Middle frontal gyrus (tissue), 1 donor: ENCODE data around the gene PLD3.
"Not testable (repeated sequence)": the region's sequence is repeated elsewhere in the genome, so short reads cannot be mapped to it uniquely, and the experiment has no call there.

Experiments used
- DNase-seq: peaks from one replicate; pipeline ENCODE4 v3.0.0-alpha.2; 2015; ENCODE audit warnings: low spot score; ENCODE audit errors: extremely low spot score

Gene PLD3

DNA sequence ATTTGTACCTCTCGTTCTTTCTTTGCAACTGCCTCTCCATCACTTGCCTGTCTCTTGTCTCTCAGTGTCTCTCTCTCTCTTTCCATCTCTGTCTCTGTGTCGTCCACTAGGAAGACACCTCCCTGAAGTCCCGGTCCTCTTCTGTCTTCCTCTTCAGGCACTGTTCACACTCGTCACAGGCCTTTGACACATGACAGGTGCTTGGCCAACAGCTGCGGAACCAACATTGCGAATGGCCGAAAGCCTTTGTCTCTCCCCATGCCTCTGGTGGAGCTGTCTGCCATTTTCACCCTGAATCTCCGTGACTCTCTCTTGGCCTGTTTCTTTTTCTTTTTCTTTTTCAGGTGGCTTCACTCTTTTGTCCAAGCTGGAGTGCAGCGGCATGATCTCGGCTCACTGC is 38.7 kb downstream of the PLD3 start:
- no peak for DNase-seq

- no peak for DNase-seq
Observed at GRCh38 chr19:40388481-40388880, 40.0 kb downstream of the PLD3 start.

DNA sequence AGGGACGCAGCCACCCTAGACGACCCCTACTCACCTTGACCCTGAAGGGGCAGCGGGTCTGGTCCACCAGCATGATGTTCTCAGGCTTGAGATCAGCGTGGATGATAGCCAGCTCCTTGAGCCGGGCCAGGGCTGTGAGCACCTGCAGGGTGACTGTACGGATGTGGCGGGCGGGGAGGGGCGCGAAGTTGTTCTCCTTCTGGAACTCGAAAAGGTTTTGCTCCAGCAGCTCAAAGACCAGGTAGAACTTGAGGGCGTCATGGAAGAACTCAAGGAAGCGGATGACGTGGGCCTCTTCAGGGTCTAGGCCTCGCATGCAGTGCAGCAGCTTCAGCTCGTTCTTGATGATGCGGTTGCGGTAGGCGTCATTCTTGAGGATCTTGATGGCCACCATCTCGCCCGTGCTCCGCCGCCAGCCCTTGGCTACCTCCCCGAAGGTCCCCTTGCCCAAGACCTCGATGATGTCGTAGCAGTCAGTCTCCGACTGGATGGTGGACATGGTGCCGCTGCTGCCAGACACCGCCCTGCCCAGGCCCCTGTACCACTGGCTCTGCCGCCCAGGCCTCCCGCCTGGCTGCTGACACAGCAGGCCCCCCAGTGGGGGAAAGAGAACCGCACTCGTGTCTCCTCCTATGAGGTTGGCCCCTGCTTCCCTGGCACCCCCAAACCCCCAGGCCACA is 41.0 kb downstream of the PLD3 start:
- DNase-seq = no peak

GRCh38 chr19:40390084-40390742 is 41.7 kb downstream of the PLD3 start, which contains the start of gene HIPK4:
Gene HIPK4 (minus strand): TSS chr19:40390181. CDS start chr19:40389902, 279 bp downstream.
- no peak for DNase-seq

DNA sequence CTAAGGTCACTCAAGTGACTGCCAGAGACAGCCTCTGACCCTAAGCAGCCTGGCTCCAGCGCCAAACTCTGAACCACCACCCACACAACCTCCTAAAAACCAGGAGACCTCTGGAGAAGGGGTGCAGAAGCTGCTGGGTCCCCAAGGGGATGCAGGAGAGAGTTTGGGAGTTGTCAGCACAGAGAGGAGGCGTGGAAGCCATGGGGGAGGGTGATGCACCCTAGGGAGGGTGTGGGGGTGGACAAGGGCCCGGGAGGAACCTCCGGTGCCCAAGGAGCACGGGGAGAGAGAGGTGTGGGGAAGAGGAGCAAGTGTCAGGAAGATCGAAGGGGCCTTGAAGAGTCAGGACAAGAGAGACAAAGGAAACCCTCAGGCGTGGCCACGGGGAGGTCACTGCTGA is 43.6 kb downstream of the PLD3 start:
- DNase-seq = no peak

DNA sequence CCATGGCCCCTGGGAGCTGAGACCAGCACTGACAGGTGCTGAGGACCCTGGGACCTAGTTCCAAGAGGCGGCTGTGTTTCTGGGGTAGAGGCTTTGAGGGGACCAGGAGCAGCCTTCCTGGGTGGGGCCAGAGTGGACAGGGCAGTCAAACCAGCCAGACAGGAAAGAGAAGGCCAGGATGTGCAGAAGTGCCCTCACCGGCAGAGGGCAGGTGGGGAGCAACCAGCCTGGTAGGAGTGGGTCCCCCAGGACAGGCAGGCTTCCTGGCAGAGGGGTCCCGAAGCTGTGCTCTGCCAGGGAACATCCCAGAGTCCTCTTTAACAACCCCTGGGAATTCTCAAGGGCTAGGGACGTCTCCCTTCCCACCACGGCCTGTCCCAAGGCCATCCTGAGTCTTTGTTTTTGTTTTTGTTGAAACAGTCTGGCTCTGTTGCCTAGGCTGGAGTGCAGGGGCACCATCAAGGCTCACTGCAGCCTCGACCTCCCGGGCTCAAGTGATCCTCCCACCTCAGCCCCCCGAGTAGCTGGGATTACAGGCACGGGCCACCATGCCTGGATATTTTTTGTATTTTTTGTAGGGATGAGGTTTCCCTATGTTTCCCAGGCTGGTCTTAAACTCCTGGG is 44.5 kb downstream of the PLD3 start:
- no peak for DNase-seq

GRCh38 chr19:40393894-40394815 is 45.7 kb downstream of the PLD3 start:
- no peak for DNase-seq

GRCh38 chr19:40394816-40395210 is 46.3 kb downstream of the PLD3 start:
- DNase-seq = no peak

DNA sequence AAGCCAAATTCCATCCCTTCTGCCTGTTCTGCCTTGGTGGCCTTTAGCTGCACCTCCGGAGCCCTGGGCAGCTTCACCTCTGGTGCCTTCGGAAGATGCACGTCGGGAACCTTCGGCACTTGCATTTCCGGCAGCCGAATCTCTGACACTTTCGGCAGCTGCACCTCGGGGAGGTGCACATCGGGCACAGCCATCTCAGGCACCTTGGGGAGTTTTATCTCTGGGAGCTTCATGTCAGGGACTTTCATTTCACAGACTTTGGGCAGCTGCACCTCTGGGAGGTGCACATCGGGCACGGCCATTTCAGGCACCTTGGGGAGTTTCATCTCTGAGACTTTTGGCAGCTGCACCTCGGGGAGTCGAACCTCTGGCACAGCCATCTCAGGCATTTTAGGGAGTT is 47.5 kb downstream of the PLD3 start:
- no peak for DNase-seq

- no peak for DNase-seq
Observed at GRCh38 chr19:40396886-40397567, 48.5 kb downstream of the PLD3 start.

DNA sequence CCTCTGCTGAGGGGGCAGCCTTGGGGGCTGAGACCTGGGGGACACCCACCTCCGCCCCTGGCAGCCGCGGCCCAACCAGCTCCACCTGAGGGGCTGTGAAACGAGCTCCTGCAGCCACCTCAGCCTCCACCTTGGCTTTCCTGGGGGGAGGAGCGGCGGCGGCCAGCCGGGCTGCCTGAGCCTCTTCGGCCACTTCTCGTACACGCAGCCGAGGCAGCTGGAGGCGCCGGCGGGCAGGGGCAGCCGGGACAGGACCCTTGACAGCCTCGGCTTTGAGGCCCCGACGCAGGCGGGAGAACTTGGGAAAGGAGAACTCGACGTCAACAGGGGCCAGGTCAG is 49.0 kb downstream of the PLD3 start:
- no peak for DNase-seq

GRCh38 chr19:40398417-40399131 is 50.1 kb downstream of the PLD3 start:
- no peak for DNase-seq

DNA sequence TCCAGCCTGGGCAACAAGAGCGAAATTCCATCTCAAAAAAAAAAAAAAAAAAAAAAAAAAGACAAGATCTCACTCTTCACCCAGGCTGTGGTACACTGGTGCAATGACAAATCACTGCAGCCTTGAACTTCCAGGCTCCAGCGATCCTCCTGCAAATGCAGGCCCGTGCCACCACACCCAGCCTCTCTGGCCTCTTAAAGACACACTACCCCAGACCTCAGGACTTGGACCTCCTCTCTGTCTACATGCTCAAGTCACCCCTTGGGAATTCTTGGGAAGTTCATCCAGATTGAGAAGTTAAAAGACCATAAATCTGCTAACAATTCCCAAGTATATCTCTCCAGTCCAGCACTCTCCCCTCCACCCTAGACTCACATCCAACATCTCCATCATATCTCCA is 52.1 kb downstream of the PLD3 start:
- no peak for DNase-seq

DNA sequence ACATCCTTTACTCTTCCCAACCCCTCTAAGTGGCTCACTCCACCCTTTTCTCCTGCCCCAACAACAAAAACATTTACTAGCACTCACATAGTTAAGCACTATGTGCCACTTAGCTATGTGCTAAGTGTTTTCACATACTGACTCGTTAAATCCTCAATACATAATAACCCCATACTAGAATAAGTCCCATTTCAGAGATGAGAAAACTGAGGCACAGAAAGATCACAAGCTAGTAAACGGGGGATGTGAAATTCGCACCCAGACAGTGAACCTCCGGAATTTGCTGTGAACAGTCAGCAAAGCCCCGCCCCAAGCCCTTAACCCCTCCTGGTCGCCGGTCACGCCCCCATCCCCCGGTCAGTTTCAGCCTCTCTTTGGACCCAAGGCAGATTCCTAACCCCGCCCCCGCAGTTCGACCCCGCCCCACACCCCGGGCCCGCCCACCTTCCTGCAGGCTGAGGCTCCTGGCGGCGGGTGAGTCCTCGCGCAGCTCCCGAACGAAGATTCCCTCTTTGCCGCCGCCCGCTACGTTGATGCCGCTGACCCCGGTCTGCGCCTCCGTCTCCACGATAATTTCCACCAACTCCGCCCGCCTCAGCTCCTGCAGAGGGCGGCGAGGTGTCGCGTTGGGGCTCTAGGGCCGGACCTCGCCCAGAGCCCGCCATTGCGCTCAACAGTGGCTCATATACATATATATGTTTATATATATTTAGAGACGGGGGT is 54.9 kb downstream of the PLD3 start:
- no peak for DNase-seq

DNA sequence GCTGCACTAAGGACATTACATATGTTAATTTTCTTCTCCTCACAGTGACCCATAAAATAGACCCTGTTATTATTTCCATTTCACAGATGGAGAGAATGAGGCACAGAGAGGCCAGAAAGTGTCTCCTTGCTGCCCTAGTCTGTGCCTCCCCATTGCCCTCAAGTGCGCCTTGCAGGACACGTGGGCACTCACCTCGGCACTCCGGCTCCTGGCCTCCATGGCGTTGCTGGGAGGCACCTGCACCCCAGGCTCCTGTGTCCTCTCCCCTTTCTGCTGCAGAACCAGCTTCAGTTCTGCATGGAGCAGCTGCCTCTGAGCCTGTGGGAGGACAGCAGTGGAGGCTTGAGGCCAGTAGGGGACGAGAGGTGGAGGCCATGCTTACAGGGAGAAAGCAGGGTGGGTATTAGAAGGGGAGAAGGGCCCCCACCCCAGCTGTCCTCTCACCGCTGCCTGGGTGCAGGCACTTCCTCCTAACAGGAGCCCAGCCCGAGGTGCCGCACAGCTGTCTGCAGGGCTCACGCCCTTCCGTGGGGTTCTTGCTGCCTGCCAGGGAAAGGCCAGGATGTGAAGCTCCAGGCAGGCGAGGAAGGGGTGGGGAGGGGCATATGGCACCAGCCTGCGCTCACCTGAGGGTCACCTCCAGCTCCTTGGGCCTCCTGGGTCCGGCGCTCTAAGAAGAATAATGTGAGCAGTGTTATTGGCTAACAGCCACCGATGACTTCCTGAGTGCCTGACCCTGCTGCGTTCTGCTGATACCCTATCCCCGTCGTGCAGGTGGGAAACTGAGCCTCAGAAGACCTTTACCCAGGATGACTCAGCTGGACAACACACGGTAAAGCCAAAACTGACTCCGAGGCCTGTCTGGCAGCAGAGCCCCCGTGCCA is 59.5 kb downstream of the PLD3 start:
- DNase-seq = no peak

DNA sequence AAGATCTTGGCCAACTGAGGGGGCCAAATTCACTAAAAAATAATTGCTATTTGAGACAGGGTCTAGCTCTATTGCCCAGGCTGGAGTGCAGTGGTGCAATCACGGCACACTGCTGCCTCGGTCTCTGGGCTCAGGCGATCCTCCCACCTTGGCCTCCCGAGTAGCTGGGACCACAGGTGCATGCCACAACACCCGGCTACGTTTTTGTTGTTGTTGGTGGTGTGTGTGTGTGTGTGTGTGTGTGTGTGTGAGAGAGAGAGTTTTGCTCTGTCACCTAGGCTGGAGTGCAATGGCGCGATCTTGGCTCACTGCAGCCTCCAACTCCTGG is 60.1 kb downstream of the PLD3 start:
- not testable (repeated sequence) for DNase-seq

DNA sequence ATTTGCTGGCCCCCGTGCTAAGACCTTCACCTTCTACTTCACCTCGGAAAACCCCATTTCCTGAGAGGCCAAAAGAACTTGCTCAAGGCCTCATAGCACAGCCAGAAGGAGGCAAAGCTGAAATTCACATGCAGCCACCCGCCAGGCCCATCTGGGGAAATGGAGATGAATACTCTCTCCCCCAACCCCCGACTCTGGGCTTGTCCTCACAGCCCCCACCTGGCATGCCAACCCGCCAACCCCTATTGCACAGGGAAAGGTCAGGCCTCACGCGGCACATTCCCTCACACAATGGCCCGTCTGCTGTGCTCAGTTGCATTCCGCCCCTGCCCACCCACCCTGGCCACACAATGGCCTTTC is 61.5 kb downstream of the PLD3 start:
- no peak for DNase-seq

GRCh38 chr19:40411125-40411842 is 62.8 kb downstream of the PLD3 start:
- no peak for DNase-seq
